ENCODE data around the gene EIF4G1. TPM values are rescaled to one million over a fixed set of nuclear protein-coding genes. Genes with fewer than 3 reads are reported as not detected.
A peak's percentile ranks its signal among the peaks of the same experiment; 100 is the strongest.

EIF4G1 gene
- total and polyA plus RNA-seq, 2 of the 4 experiments (the other 2 are of a cell fraction), result 225 to 274 TPM

DNA sequence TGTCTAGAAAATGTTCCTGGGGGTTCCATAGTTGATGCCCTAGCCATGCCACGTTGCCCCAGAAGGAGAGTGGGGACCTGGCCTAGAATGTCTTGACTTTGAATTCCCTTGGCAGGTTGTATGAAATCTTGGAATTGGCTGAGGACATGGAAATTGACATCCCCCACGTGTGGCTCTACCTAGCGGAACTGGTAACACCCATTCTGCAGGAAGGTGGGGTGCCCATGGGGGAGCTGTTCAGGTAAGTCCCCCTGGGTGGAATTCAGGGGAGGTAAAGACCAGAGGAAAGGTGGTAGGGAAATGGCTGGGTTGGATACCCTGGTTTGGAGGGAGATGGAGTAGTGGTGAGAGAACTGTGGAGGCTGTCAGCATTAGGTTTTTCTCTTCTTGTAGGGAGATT is 14.1 kb downstream of the EIF4G1 start:
- Histone ChIP-seq H3K14ac (replicated peaks; ENCODE audit: low read depth, low read length) (no peak overlapping the region), H3K27ac (ENCODE audit: insufficient read depth, low read length) (no peak overlapping the region), H3K18ac (ENCODE audit: low read depth, low read length) (no peak overlapping the region), H3K36me3 (ENCODE audit: control insufficient read depth, insufficient read depth, low read length) (peaks cover 85% of the 10 kb centered on the region), H3K4ac (ENCODE audit: low read depth, low read length) (no peak overlapping the region), H4K5ac (ENCODE audit: low read depth, low read length) (no peak overlapping the region), H4K91ac (ENCODE audit: insufficient read depth, low read depth, low read length) (no peak overlapping the region), H2AK5ac (ENCODE audit: low read depth, low read length) (no peak overlapping the region), H3K4me3 (ENCODE audit: insufficient read depth, low read depth, low read length) (no peak overlapping the region), H3K4me1 (ENCODE audit: control insufficient read depth, insufficient read depth, low read length) (peaks cover 13% of the 10 kb centered on the region), H2BK20ac (ENCODE audit: low read depth, low read length) (no peak overlapping the region), H3K79me1 (ENCODE audit: low read depth in 1 of 2, low read length in 2 of 2) (peaks cover 29 to 77% of the 10 kb centered on the region in 2 experiments), H3K23ac (ENCODE audit: low read depth, low read length) (no peak overlapping the region), H3K9ac (ENCODE audit: low read depth, low read length) (no peak overlapping the region), H3K4me2 (ENCODE audit: low read depth, low read length) (no peak overlapping the region), H2AK9ac (replicated peaks; ENCODE audit: low read depth, low read length, poor library complexity) (peak overlapping the region; percentile 52), H2BK120ac (ENCODE audit: low read depth, low read length) (no peak overlapping the region), H2BK5ac (ENCODE audit: low read depth, low read length, poor library complexity, severe bottlenecking) (no peak overlapping the region), H3K9me3 (ENCODE audit: control insufficient read depth, insufficient read depth, low read length) (no peaks in the 10 kb centered on the region), H2AFZ (replicated peaks; ENCODE audit: low read length, poor library complexity) (no peak overlapping the region), H3K9me1 (ENCODE audit: insufficient read depth, low read length) (peaks cover 31% of the 10 kb centered on the region), H3K56ac (ENCODE audit: extremely low read depth, insufficient read depth, low read length) (no peak overlapping the region), H4K20me1 (ENCODE audit: insufficient read depth, low read length) (peaks cover 65% of the 10 kb centered on the region), H3K27me3 (ENCODE audit: control insufficient read depth, insufficient read depth, low read length) (no peaks in the 10 kb centered on the region), H2BK15ac (ENCODE audit: low read depth, low read length) (no peak overlapping the region), H4K8ac (ENCODE audit: low read depth in 2 of 2, low read length in 2 of 2) (no peak overlapping the region)
- no TSS peak for BruUV-seq (replicated peaks)
- WGBS, 2 experiments (ENCODE audit: extremely low coverage in 2 of 2, insufficient read length in 1 of 2), result 67% methylated on average over 3 of the region's 3 CpGs; no CpG with 5 or more reads in 1 of the 2 experiments
- dilution Hi-C loops (cut with HindIII; ENCODE audit: low sequenced_read_pairs, unreplicated experiment), result no loop called here
- intact Hi-C loops (cut with micrococcal nuclease), result no loop called here
- no peak for DNase-seq
- CTCF ChIA-PET, result no interaction called here
- ATAC-seq (ENCODE audit: low read depth), result no peak
- POLR2A ChIA-PET (ENCODE audit: unreplicated experiment), result interaction anchor here (0.7 kb wide), 1 partner anchor 9 kb away, joined by 3 read pairs; no protein-coding TSS in a partner anchor
- in situ Hi-C loops (cut with MboI; ENCODE audit: low sequenced_read_pairs), result no loop called here
- no peak for TF ChIP-seq SMC3 (IDR thresholded peaks at IDR 0.05; ENCODE audit: low read depth, low read length)
- no peak for TF ChIP-seq USF2 (IDR thresholded peaks at IDR 0.05; ENCODE audit: low read depth, low read length)
- TF ChIP-seq CTCF (conservative IDR thresholded peaks at IDR 0.05; ENCODE audit: low read depth, low read length), result no peak
- TF ChIP-seq RAD21 (IDR thresholded peaks at IDR 0.05; ENCODE audit: low read length), result no peak
- no peak for TF ChIP-seq CHD1 (IDR thresholded peaks at IDR 0.05; ENCODE audit: low read depth, low read length)
- no peak for TF ChIP-seq MAFK (IDR thresholded peaks at IDR 0.05; ENCODE audit: low read depth, low read length)
- no peak for TF ChIP-seq RFX5 (IDR thresholded peaks at IDR 0.05; ENCODE audit: low read depth, low read length)
- TF ChIP-seq MXI1 (IDR thresholded peaks at IDR 0.05; ENCODE audit: borderline replicate concordance, low read depth, low read length), result no peak
- no peak for TF ChIP-seq RCOR1 (IDR thresholded peaks at IDR 0.05; ENCODE audit: insufficient replicate concordance, low read length)
- no peak for TF ChIP-seq ELK1 (IDR thresholded peaks at IDR 0.05; ENCODE audit: borderline replicate concordance, low read depth, low read length)
- no peak for TF ChIP-seq POLR2A (IDR thresholded peaks at IDR 0.05; ENCODE audit: low read depth, low read length)
- TF ChIP-seq MAZ (IDR thresholded peaks at IDR 0.05; ENCODE audit: borderline replicate concordance, low read depth, low read length), result no peak
- TF ChIP-seq FOS (IDR thresholded peaks at IDR 0.05; ENCODE audit: low read depth, low read length), result no peak
- TF ChIP-seq BHLHE40 (IDR thresholded peaks at IDR 0.05; ENCODE audit: low read depth, low read length), result no peak
- no peak for TF ChIP-seq CEBPB (IDR thresholded peaks at IDR 0.05; ENCODE audit: low read depth, low read length)
- no peak for TF ChIP-seq NFE2L2 (IDR thresholded peaks at IDR 0.05; ENCODE audit: low read depth, low read length)

Measured in IMR-90 (cell line).